Gastrocnemius medialis (tissue), 4 donors: ENCODE results near the gene ARHGAP42.

Experiments
- POLR2A ChIP-seq, 2 donors: fragments of 450-650 bp; IDR thresholded peaks; one replicate each; pipeline ENCODE4 v1.6.1; 2017; ENCODE audit warnings: antibody characterized with exemption in 2 of 2, mild to moderate bottlenecking in 2 of 2, moderate library complexity in 2 of 2
- TF ChIP-seq, protein P1 (sequence below), 5 experiments: fragments of 450-650 bp in 3 of 5; fragments of 200-600 bp in 2 of 5; sonication (generic) in 2 of 5; IDR thresholded peaks in 4 of 5; conservative IDR thresholded peaks in 1 of 5; 1 replicate in 4 of 5; 2 replicates in 1 of 5; pipeline ENCODE4 v1.5.1; 2016 to 2019; ENCODE audit warnings: antibody characterized with exemption in 5 of 5, mild to moderate bottlenecking in 3 of 5, moderate library complexity in 3 of 5

DNA sequence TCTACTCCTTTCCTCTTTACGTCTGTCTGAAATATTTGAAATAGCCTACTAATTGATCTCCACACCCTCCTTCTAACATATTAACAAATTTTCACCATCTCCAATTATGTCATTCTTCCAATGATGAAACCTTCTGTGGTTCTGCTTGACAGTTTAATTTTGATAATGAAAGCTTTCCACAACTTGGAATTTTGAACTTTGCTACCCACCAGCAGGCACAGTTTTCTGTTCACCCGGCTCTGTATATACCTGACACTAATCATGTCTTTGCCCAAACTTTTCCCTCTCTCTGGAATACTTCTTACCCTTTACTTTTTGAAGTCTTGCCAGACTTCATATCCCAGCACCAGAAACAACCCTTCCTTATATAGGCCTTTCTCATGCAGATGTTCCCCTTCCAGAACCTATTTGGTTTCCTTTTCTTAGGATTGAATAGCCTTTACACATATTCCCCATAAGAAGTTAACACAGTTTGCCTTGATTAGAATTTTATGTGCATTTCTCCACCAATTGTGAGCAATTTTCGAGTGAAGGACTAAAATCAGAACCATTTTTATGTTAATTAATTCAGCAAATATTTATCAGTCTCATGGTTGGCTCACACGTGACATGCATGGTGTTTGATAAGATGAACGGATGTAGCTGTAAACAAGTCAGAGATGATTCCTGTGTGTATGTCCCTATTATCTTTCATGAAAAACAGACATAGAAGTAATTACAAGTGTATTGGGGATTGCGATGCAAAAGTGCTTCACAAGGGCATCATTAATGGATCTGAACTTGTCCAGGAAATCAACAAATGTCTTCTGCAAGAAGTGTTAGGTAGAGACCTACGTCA, 173.4 kb downstream of the ARHGAP42 start:
- TF ChIP-seq, protein P1, sequence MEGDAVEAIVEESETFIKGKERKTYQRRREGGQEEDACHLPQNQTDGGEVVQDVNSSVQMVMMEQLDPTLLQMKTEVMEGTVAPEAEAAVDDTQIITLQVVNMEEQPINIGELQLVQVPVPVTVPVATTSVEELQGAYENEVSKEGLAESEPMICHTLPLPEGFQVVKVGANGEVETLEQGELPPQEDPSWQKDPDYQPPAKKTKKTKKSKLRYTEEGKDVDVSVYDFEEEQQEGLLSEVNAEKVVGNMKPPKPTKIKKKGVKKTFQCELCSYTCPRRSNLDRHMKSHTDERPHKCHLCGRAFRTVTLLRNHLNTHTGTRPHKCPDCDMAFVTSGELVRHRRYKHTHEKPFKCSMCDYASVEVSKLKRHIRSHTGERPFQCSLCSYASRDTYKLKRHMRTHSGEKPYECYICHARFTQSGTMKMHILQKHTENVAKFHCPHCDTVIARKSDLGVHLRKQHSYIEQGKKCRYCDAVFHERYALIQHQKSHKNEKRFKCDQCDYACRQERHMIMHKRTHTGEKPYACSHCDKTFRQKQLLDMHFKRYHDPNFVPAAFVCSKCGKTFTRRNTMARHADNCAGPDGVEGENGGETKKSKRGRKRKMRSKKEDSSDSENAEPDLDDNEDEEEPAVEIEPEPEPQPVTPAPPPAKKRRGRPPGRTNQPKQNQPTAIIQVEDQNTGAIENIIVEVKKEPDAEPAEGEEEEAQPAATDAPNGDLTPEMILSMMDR (IDR thresholded peaks at IDR 0.05 in 4 of 5, conservative IDR thresholded peaks at IDR 0.05 in 1 of 5): no peak
- no peak for TF ChIP-seq POLR2A (IDR thresholded peaks at IDR 0.05)
